PC-9 (cell line): ENCODE data around the gene HOXC9. TPM values are rescaled to one million over a fixed set of nuclear protein-coding genes. Genes with fewer than 3 reads are reported as not detected.

Experiments
- BruUV-seq: library from RNA; stranded (reverse); fragments of 400-500 nt; replicated peaks from 2 replicates; lab custom pipeline; 2021; lab: Mats Ljungman, UMichigan
- CTCF ChIA-PET: fragments of 300-600 bp; sonication (Branson Sonifier 250); formaldehyde crosslinking; loops from one replicate; lab custom pipeline; 2022; ENCODE audit warnings: antibody characterized with exemption; lab: Charles Lee
- POLR2A ChIA-PET: fragments of 300-600 bp; sonication (Branson Sonifier 250); formaldehyde crosslinking; loops from one replicate; lab custom pipeline; 2022; ENCODE audit warnings: antibody characterized with exemption; ENCODE audit not compliant: unreplicated experiment; lab: Charles Lee
- DNase-seq, 2 experiments: peaks; one replicate each; pipeline versions ENCODE4 v3.0.0 to v3.0.0-alpha.2; 2015 to 2022; ENCODE audit warnings: mixed read lengths in 1 of 2
- H2AFZ ChIP-seq: fragments of 200-600 bp; sonication (generic); 2 replicates; pipeline ENCODE4 v1.8.1; 2017; ENCODE audit warnings: antibody characterized with exemption
- H3F3A ChIP-seq: fragments of 200-600 bp; sonication (generic); 2 replicates; pipeline ENCODE4 v1.8.1; 2017; ENCODE audit warnings: antibody characterized with exemption, mild to moderate bottlenecking, low read depth; ENCODE audit not compliant: insufficient read depth
- H3K27ac ChIP-seq: fragments of 200-600 bp; sonication (generic); 2 replicates; pipeline ENCODE4 v1.6.1; 2016; ENCODE audit warnings: mixed run types
- H3K27me3 ChIP-seq: fragments of 200-600 bp; sonication (generic); 2 replicates; pipeline ENCODE4 v1.6.1; 2016; ENCODE audit warnings: low read depth, mixed run types; ENCODE audit not compliant: insufficient read depth
- H3K36me3 ChIP-seq: fragments of 200-600 bp; sonication (generic); 2 replicates; pipeline ENCODE4 v1.6.1; 2016; ENCODE audit warnings: low read depth, mixed run types
- H3K4me1 ChIP-seq: fragments of 200-600 bp; sonication (generic); replicated peaks from 2 replicates; pipeline ENCODE4 v1.6.1; 2016; ENCODE audit warnings: mixed run types; ENCODE audit not compliant: insufficient read depth
- H3K4me2 ChIP-seq: fragments of 200-600 bp; sonication (generic); 2 replicates; pipeline ENCODE4 v1.6.1; 2017; ENCODE audit warnings: mixed run types
- H3K4me3 ChIP-seq: fragments of 200-600 bp; sonication (generic); 2 replicates; pipeline ENCODE4 v1.6.1; 2016; ENCODE audit warnings: mixed run types
- H3K79me2 ChIP-seq: fragments of 200-600 bp; sonication (generic); 2 replicates; pipeline ENCODE4 v1.6.1; 2017; ENCODE audit warnings: low read depth, mixed run types
- H3K9me2 ChIP-seq: fragments of 200-600 bp; sonication (generic); 2 replicates; pipeline ENCODE4 v1.8.1; 2017; ENCODE audit warnings: mild to moderate bottlenecking; ENCODE audit not compliant: insufficient read depth
- H3K9me3 ChIP-seq: fragments of 200-600 bp; sonication (generic); 2 replicates; pipeline ENCODE4 v1.8.1; 2016; ENCODE audit warnings: low read depth; ENCODE audit not compliant: insufficient read depth
- H4K20me1 ChIP-seq: fragments of 200-600 bp; sonication (generic); 2 replicates; pipeline ENCODE4 v1.8.1; 2017; ENCODE audit not compliant: insufficient read depth
- CTCF ChIP-seq: fragments of 200-600 bp; sonication (generic); conservative IDR thresholded peaks from 2 replicates; pipeline ENCODE4 v1.6.1; 2017; ENCODE audit warnings: mixed run types, antibody characterized with exemption, mild to moderate bottlenecking, moderate library complexity
- EZH2 ChIP-seq: fragments of 200-600 bp; sonication (generic); IDR thresholded peaks from 2 replicates; pipeline ENCODE4 v1.8.0; 2017; ENCODE audit warnings: antibody characterized with exemption, low read depth
- intact Hi-C: fragments of 100-400 bp; cut with micrococcal nuclease; formaldehyde crosslinking; loops from one replicate; pipeline ENCODE4 v1.10.0; 2022; ENCODE audit not compliant: unreplicated experiment
- total RNA-seq: library from RNA; stranded (reverse); gene quantifications from 2 replicates; pipeline ENCODE4 v1.2.3, GENCODE V29; 2021

The HOXC9 gene
- total RNA-seq, 1 experiment from 2014 or later, result 10.2 TPM

GRCh38 chr12:53965281-53966084 lies 34.5 kb upstream of the HOXC9 start:
- no peaks in the 10 kb centered on the region for H3K79me2 ChIP-seq
- no peaks in the 10 kb centered on the region; the same call in 1 of the 2 replicates for H4K20me1 ChIP-seq
- H3K27me3 ChIP-seq, result no peaks in the 10 kb centered on the region
- H2AFZ ChIP-seq, result no peak overlapping the region
- no TSS peak for BruUV-seq
- peaks cover 10% of the 10 kb centered on the region for H3K4me1 ChIP-seq
- H3K36me3 ChIP-seq, result no peaks in the 10 kb centered on the region
- H3K27ac ChIP-seq, result no peak overlapping the region
- H3K4me3 ChIP-seq, result no peak overlapping the region
- no peak for DNase-seq
- intact Hi-C loops, result no loop called here
- no peaks in the 10 kb centered on the region; the same call in 1 of the 2 replicates for H3F3A ChIP-seq
- no peaks in the 10 kb centered on the region for H3K9me2 ChIP-seq
- H3K9me3 ChIP-seq, result no peaks in the 10 kb centered on the region
- H3K4me2 ChIP-seq, result no peak overlapping the region
- POLR2A ChIA-PET, result interaction anchor here (0.6 kb wide), 1 partner anchor 238 kb away, joined by 4 read pairs; no protein-coding TSS in a partner anchor
- CTCF ChIA-PET, result interaction anchor here (0.6 kb wide), 1 partner anchor 244 kb away, joined by 6 read pairs; no protein-coding TSS in a partner anchor
- no peak for TF ChIP-seq EZH2
- no peak for TF ChIP-seq CTCF

- no peak overlapping the region for H3K27ac ChIP-seq
- POLR2A ChIA-PET, result interaction anchor here (0.6 kb wide), 1 partner anchor 238 kb away, joined by 4 read pairs; no protein-coding TSS in a partner anchor
These were observed 33.9 kb upstream of the HOXC9 start for GRCh38 chr12:53966085-53966384.

GRCh38 chr12:53966385-53967133 lies 33.4 kb upstream of the HOXC9 start:
- Histone ChIP-seq H3K27me3 (no peaks in the 10 kb centered on the region), H2AFZ (no peak overlapping the region), H3K27ac (no peak overlapping the region), H3K9me2 (no peaks in the 10 kb centered on the region), H3K4me1 (peaks cover 10% of the 10 kb centered on the region), H4K20me1 (no peaks in the 10 kb centered on the region; the same call in 1 of the 2 replicates), H3K9me3 (no peaks in the 10 kb centered on the region), H3K79me2 (no peaks in the 10 kb centered on the region), H3K4me2 (no peak overlapping the region), H3K36me3 (no peaks in the 10 kb centered on the region), H3K4me3 (no peak overlapping the region), H3F3A (no peaks in the 10 kb centered on the region; the same call in 1 of the 2 replicates)
- ChIA-PET POLR2A (interaction anchor here (0.6 kb wide), 1 partner anchor 239 kb away, joined by 4 read pairs; no protein-coding TSS in a partner anchor), CTCF (no interaction called here)
- no TSS peak for BruUV-seq
- intact Hi-C loops, result no loop called here
- no peak for DNase-seq
- TF ChIP-seq EZH2 (no peak), CTCF (no peak)

More at GRCh38 chr12:53966085-53966384, 33.9 kb upstream of the HOXC9 start:
- Histone ChIP-seq H2AFZ (no peak overlapping the region), H3K27me3 (no peaks in the 10 kb centered on the region), H3K9me3 (no peaks in the 10 kb centered on the region), H3K9me2 (no peaks in the 10 kb centered on the region), H3K4me1 (peaks cover 10% of the 10 kb centered on the region), H3F3A (no peaks in the 10 kb centered on the region; the same call in 1 of the 2 replicates), H3K4me3 (no peak overlapping the region), H3K79me2 (no peaks in the 10 kb centered on the region), H3K36me3 (no peaks in the 10 kb centered on the region), H3K4me2 (no peak overlapping the region), H4K20me1 (no peaks in the 10 kb centered on the region; the same call in 1 of the 2 replicates)
- CTCF ChIA-PET, result no interaction called here
- no peak for DNase-seq
- BruUV-seq, result no TSS peak
- no peak for TF ChIP-seq EZH2
- intact Hi-C loops, result no loop called here
